T1000 (cell line): ENCODE measurements around the gene LRRC41.
"Not testable (repeated sequence)": the region's sequence is repeated elsewhere in the genome, so short reads cannot be mapped to it uniquely, and the experiment has no call there.

Experiments used
- DNase-seq: peaks from one replicate; lab custom pipeline; 2025; ENCODE audit warnings: mixed read lengths; lab: John Stamatoyannopoulos, UW

LRRC41 gene

DNA sequence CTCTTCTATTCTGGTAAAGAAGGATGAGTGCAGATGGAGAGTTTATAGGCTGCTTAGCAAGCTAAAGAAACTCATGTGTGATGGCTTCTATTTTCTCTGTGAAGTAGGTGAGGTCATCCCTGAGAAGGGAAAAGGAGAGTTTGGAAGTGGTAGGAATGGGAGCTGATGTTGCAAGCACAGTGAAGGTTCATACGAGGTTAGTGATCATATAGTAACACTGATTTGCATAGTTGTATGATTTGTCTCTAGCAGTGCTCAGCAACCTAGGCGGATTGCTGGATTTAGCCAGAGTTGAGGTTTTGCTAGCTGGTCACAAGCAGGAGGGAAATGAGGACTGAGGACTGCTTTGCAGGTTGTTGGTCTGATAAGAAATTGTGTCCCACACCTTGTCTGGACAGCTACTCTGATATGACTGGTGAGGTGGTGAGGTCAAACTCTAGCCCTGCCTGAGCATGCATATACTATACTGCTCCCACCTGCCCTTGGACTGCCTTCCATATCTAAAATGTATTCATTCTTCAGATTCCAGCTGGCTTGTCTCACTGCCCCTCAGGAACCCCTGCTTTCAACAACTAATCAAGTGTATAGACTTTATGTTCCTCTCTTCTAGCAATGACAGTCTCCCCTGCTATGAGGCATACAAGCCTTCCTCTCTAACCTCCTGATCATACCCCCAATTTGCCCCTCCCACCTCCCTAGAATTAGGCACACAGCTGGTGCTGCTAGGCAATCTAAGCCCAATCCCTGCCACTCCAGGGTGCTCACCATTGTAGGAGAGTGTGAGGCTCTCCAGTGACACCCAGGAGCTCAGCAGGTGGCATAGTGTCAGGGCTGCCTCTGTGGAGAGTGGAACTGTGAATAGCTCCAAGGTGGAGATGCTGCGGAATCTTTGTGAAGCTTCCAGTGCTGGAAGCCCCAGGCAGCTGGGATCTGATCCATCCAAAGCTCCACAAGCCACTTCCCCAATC, 18.5 kb downstream of the LRRC41 start:
- DNase-seq: no peak

DNA sequence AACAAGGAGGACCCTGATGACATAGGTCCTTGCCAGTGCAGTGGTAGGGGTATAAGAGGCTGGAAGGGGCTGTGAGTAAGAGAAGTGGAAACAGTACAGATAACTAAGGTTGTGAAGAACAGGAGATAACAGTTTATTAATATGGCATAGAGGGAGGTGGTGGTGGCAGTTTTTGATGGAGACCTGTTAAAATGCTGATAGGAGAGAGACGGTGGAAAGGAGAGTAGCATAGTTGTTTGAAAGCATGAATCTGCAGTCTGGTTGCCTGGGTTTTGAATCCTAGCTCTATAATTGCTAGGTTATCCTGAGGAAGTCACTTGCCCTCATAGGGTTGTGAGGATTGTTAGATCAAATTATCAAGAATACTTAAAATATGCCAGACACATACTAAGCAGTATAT, 19.4 kb downstream of the LRRC41 start:
- no peak for DNase-seq

DNA sequence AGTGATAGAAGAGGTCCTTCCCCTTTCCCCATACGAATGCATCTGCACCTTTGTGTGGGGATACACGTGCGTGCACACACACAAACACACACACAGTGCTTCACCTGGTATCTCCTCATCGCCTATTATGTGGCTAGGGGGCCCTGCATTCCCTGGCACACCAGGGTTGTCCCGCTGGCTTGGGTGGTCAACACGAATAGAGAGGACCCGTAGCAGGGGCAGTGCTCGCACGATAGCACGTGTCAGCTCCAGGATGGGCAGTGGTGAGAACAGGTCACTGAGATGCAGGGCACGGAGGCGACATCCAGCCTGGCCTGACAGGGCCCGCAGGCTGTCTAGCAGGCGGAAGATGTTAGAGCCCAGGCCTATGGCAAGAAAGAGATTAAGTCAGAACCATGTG, 22.4 kb downstream of the LRRC41 start:
- DNase-seq: no peak

DNA sequence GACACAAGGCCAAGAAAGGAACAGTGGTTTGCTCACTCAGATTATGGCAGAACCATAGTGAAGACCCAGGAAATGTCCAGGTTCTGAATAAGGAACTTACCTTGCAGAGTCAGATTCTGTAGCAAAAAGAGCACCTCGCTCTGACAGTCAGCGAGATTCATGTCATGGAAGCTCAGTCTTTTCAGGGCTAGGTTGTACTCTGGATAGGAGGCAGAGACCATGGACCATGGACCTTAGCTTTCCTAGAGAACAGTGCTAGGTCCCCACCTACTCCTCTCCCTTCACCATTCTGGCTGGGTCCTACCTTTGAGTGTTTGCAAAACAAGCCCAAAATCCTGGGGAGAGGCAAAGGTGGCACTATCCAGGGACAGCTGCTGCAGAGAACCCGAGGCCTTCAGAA, 23.3 kb downstream of the LRRC41 start:
- DNase-seq: no peak

DNA sequence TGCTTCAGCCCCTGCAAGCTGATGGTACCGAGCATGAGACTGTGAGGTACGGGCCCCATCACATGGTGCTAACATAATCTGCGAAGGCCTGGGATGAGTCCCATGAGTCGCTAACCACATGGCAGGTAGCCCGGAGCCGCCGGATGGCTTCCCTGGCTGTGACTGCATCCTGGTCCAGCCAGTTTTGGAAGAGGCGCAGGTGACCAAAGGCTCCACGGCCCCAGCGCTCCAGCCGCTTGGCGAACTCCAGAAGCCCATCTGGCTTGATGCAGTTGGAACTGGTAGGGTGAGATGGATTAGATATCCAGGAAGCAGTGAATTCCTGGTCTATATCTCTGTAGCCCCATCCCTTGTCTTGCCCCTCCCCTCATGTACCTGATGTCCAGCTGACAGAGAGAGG, 24.6 kb downstream of the LRRC41 start:
- no peak for DNase-seq

DNA sequence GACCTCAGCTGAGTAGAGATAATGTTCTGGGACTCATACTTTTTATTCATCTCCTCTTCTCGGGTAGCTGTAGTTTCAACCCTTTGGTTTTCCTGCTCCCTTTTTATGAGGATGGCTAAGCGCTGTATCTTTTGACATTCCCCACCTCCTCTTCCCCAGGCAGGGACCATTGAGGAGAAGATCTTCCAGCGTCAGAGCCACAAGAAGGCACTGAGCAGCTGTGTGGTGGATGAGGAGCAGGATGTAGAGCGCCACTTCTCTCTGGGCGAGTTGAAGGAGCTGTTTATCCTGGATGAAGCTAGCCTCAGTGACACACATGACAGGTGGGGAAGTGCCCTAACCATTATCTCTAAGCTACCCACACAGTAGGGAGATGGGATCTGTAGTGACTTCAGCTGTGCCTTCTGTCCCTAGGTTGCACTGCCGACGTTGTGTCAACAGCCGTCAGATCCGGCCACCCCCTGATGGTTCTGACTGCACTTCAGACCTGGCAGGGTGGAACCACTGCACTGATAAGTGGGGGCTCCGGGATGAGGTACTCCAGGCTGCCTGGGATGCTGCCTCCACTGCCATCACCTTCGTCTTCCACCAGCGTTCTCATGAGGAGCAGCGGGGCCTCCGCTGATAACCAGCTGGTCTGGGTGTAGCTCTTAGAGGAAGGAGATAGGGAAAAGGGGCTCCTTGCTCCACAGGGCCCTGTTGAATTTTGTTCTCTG, 25.6 kb downstream of the LRRC41 start:
- DNase-seq: no peak

DNA sequence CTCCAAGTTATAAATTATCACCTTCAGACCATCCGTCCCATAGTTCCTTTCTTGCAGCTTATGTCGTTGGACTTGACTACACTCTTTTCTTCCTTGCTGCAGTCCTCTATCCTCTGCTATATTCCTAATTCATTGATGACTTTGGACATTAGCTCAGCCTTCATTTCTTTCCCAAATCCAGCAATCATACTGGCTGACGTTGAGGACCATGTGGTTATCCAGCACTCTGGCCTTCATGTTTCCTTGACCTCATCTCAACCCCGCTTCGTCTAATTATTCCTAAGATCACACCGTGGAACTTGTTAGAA, 28.4 kb downstream of the LRRC41 start:
- DNase-seq: no peak

DNA sequence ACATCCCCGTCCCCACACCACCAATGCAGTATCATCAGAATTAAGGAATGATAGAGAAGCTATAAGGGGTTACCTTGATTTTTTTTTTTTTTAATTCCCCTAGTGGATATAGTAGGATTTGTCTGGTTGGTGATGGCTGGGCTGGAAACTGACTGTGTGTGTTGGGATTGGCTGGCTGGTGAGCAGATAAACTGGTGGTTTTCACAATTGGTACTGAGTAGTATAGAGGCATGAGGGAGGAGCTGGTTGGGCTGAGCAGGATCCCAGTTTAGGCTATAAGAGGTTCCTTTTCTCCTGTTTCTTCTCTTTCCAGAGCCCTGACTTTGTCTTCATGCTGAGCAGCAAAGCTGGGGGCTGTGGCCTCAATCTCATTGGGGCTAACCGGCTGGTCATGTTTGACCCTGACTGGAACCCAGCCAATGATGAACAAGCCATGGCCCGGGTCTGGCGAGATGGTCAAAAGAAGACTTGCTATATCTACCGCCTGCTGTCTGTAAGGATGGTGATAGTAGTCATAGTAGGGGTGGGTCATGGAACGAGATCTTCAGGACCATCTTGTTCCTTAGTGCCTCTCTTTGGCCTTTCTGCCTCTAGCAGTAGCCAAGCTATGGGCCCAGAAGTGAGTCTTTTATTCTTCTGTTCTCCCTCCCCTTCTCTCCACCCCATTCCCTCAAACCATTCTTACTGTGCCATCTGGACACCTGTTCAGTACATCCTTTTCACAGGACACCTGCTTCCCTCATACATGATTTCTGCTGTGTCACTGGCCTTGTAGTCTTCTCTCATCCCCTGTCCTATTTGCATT, 29.0 kb downstream of the LRRC41 start:
- no peak for DNase-seq

DNA sequence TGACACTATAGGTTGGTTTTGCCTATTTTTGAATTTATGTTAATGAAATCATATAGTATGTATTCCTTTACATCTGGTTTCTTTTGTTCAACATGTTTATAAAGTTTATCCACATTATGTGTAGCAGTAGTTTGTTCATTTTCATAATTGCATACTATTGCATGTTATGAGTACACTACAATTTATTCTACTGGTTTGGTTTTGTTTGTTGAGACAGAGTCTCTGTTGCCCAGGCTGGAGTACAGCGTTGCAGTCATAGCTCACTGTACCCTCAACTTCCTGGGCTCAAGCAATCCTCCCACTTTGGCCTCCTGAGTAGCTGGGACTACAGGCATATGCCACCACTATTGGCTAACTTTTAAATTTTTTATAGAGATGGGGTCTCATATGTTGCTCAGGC, 34.8 kb downstream of the LRRC41 start:
- no peak for DNase-seq

DNA sequence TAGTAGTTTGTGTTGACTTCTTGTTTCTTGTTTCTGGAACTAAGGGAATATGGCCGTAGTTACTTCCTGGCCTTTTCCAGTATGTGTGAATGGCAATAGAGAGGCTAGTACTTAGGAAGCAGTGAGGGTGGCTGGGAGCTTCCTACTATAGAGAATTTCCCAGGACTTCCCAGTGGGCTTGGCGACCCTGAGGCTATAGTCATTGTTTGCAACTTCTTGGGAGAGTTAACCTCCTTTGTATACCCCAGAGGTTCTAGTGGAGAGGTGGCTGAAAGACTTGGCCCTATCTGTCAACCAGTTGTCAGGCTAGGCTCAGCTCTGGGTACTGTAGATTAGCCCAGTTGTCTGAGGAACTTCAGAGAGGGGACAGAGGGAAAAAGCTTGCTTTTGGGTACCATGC, 40.3 kb downstream of the LRRC41 start:
- DNase-seq: no peak

DNA sequence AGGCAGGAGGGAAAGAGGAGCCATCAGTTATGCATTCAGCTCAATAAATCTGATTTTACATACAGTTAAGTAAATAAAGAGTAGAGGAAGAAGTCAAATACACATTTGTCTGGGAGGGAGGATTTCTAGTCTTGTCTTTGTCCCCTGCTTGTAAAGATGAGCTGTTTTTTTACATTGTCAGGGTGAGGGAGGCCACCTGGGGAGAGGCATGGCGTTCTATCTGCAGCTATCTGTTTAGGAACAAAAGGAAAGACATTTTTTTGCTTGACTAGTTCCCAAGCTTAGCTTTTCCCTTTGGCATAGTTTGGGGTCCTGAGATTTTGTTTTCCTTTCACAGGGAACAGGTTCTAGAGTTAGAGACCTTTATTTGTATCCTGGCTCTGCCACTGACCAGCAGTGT, 40.9 kb downstream of the LRRC41 start:
- DNase-seq: no peak

DNA sequence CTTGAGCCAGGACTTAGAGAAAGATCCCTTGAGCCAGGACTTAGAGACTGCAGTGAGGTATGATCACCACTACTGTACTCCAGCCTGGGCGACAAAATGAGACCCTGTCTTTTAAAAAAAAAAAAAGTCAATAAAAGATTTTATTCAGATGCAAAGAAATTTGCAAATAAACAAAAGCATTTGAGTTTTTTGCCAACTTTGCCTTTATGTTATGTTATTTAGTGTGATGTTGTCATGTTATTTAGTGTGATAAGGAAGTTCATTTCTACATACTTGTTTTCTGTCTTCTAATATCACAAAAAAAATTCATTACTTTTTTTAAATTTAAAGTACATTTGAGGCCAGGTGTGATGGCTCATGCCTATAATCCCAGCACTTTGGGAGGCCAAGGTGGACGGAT, 46.9 kb downstream of the LRRC41 start:
- no peak for DNase-seq

DNA sequence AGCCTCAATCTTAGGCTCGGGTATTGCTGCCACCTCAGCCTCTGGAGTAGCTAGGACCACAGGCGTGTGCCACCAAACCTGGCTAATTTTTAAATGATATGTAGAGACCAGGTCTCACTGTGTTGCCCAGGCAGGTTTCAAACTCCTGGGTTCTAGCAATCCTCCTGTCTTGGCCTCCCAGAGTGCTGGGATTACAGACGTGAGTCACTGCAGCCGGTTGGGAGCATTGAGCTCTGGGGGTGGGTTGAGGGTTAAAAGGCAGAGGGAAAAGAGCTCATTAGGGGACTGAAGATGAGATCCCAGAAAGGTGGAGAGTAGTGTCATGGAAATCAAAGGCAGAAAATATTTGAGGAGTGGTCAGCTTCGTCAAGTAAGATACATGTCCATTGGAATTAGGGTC, 48.7 kb downstream of the LRRC41 start:
- DNase-seq: no peak

DNA sequence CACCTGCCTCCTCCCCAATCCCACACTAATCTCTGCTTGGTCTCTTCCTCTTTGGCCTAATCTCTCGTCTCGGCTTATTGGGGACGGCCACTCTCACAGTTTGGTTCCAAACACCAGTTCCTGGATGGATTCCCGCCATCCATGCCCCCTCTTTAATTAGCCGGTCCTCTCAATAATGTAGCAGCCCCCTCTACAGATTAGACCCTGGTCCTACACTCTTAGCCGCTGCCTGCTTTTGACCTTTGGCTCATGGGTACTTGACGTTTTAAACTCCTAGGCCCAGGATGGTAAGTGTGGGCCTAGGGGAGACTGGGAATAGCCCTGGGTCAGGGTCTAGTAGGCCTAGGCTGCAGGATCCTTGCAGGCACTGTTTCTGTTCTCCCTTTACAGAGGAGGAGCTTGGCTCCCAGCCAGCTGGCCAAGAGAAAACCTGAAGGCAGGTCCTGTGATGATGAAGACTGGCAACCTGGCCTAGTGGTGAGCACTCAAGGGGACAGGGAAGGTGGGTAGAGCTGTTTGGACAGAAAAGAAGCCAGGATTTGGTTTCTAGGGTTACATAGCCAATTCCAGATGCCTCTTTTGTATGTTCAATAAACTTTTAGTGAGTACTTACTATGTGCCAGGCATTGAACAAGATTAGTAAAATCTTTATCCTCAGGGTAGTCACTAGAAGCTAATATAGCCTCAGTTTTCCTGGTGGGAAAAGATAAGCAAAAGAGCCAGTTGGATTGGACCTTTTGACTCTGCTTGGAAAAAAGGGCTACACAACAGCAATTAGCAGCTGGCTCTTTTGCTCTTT, 55.1 kb downstream of the LRRC41 start:
- DNase-seq: peak; percentile 13

DNA sequence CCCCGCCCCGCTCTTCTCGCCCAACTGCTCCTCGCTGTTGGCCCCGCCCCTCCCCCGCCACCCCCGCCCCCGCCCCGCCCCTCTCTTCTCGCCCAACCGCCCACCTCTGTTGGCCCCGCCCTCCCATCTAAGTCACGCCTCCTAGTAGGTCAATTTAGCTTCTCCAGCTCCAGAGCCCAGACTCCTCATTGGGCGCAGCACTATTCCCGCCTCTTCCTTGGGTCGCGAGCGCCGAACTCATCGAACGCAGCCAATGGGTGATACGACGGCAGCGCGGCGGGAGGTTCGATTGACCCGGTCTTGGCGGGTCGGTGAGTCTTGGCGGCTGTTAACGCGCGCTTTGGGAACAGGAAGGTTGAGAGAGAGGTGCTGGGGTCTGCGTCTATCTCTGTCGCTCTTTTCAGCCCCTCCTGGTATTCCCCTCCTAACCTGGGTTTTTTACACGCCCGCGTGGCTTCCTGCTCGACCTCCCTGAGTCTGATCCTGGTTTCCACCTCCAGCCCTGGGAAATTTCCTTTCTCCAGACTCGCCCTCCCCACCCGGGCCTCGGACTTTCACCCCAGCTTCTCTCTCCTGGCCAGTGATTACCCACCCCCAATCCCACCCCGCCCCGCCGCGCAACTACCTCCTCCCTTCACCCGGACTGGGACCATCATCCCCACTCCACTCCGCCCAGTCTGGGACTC, 55.8 kb downstream of the LRRC41 start, which contains the start of gene RAD54L:
RAD54L (plus strand) TSS at position 328 of the 686 bp plus-strand sequence. CDS start 643 bp downstream, outside the sequence.
- DNase-seq: peak; percentile 98

DNA sequence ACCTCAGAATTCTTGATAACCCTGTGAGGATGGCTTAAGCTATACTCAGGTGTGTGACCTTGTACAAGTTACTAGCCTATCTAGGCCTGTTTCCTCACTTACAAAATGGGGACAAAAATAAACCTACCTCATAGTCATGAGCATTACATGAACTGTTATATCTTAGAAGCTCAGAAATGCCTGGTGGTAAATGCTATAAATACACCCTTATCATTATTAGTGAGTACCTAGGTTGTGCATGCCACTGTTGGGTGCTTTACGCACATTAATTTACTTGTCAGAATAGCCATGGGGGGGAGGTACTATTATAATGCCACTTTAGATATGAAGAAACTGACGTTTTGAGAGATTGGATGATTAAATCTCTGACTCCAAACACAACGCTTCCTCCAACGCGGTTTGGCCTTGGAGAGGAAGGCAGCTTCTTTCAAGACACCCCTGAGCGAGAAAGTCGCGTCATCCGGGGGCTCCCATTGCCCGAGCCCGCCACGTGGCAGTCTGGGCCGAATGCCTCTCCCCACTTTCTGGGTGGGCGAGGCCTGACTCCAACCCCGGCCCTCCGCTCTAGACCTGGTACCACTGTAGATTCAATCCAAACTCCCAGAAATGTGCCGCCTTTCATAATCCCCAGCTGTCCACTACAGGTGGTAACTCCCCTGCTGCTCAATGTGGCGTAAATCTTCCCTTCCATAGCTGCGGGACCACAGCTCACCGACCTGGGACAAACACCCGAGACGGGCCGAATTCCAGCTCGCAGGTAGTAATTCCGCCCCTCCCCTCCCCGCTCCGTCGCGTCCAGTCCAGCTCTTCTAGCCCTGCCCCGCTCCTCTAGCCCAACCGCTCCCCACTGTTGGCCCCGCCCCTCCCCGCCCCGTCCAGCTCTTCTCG, 56.6 kb downstream of the LRRC41 start:
- no peak for DNase-seq

DNA sequence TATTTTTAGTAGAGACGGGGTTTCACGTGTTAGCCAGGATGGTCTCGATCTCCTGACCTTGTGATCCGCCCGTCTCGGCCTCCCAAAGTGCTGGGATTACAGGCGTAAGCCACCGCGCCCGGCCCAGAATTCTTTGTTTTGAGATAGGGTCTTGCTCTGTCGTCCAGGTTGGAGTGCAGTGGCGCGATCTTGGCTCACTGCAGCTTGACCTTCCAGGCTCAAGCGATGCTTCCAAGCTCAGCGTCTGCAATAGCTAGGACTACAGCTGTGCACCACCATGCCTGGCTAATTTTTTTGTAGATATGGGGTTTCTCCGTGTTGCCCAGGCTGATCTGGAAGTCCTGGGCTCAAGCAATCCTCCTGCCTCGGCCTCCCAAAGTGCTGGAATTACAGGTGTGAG, 57.3 kb downstream of the LRRC41 start:
- not testable (repeated sequence) for DNase-seq

DNA sequence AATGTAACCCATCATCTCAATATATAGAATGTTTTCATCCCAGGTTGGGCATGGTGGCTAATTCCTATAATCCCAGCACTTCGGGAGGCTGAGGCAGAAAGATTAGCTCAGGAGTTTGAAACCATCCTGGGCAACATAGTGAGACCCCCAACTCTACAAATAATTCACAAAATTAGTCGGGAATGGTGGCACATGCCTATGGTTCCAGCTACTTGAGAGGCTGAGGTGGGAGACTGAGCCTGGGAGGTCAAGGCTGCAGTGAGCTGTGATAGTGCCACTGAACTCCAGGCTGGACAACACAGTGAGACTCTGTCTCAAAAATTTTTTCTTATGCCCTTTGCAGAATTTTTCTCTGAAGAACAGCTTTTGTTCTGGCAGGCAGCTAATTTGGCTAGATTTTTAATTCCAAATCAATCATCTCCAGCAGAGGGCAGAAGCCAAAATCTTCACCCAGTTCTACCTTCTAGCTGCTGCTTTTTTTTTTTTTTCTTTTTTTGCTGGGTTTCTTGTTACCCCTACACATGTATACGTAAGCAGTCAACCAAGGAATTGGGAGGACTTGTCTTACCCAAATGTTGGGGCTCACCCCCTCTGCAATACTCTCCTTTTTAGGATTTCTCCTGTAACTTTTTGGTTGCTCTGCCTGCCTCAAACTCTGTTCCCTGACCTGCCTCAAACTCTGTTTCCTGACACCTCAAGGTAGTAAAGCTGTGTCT, 58.6 kb downstream of the LRRC41 start:
- DNase-seq: no peak

DNA sequence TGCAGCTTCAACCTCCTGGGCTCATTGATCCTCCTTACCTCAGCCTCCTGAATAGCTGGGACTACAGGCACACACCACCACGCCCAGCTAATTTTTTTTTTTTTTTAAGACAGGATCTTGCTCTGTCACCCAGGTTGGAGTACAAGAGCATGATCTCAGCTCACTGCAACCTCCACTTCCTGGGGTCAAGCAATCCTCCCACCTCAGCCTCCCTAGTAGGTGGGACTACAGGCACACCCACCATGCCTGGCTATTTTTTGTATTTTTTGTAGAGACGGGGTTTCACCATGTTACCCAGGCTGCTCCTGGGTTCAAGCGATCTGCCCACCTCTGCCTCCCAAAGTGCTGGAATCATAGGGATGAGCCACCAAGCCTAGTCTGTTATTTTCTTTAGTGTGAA, 59.6 kb downstream of the LRRC41 start:
- DNase-seq: not testable (repeated sequence)
